T-cell (primary cell): ENCODE results near the gene PEMT. TPM values are rescaled to one million over a fixed set of nuclear protein-coding genes. Genes with fewer than 3 reads are reported as not detected.

ENCODE experiments used
- ATAC-seq, 4 experiments: fragments of 200-7000 bp in 3 of 4; fragments of 150-1000 bp in 1 of 4; cut with Tn5 transposase; replicated peaks in 1 of 4; 1 replicate in 3 of 4; 2 replicates in 1 of 4; pipeline ENCODE4 v1.10.0; 2021; ENCODE audit warnings: moderate library complexity in 3 of 4, mild to moderate bottlenecking in 2 of 4, moderate number of reproducible peaks in 1 of 4
- CTCF ChIA-PET, 2 donors: fragments of 300-600 bp; sonication (Branson Sonifier 250); formaldehyde crosslinking; loops; one replicate each; lab custom pipeline; 2022; ENCODE audit warnings: antibody characterized with exemption in 2 of 2; lab: Charles Lee
- POLR2A ChIA-PET, 2 donors: fragments of 300-600 bp; sonication (Branson Sonifier 250); formaldehyde crosslinking; loops; one replicate each; lab custom pipeline; 2022; ENCODE audit warnings: antibody characterized with exemption in 2 of 2; lab: Charles Lee
- DNase-seq, 35 experiments: peaks; one replicate each; pipeline versions ENCODE4 v3.0.0 to v3.0.0-alpha.2; 2013 to 2023
- H3K27ac ChIP-seq: one replicate; pipeline ENCODE4 v1.5.1; 2013; ENCODE audit warnings: low read length
- H3K27me3 ChIP-seq, 2 experiments: replicated peaks in 1 of 2; 1 replicate in 1 of 2; 2 replicates in 1 of 2; pipeline versions ENCODE4 v1.6.1 to v1.7.0; 2013; ENCODE audit warnings: low read length in 1 of 2, mixed read lengths in 1 of 2; ENCODE audit not compliant: control insufficient read depth in 2 of 2, insufficient read depth in 2 of 2; ENCODE audit errors: extremely low read depth in 1 of 2
- H3K36me3 ChIP-seq, 2 donors: 1 replicate in 1 of 2; 2 replicates in 1 of 2; pipeline versions ENCODE4 v1.6.1 to v1.7.0; 2013; ENCODE audit warnings: low read length in 1 of 2; ENCODE audit not compliant: control insufficient read depth in 2 of 2, insufficient read depth in 1 of 2; ENCODE audit errors: extremely low read depth in 1 of 2
- H3K4me1 ChIP-seq, 2 experiments: 1 replicate in 1 of 2; 2 replicates in 1 of 2; pipeline versions ENCODE4 v1.6.1 to v1.7.0; 2013; ENCODE audit warnings: low read length in 2 of 2, mixed read lengths in 1 of 2; ENCODE audit not compliant: insufficient read depth in 2 of 2, control insufficient read depth in 1 of 2; ENCODE audit errors: extremely low read depth in 1 of 2
- H3K4me3 ChIP-seq, 2 donors: 1 replicate in 1 of 2; 2 replicates in 1 of 2; pipeline versions ENCODE4 v1.5.1 to v1.7.0; 2013; ENCODE audit warnings: mild to moderate bottlenecking in 2 of 2, low read length in 1 of 2, moderate library complexity in 1 of 2; ENCODE audit not compliant: control insufficient read depth in 1 of 2; ENCODE audit errors: extremely low read depth in 1 of 2
- H3K9me3 ChIP-seq: 2 replicates; pipeline ENCODE4 v1.7.0; 2013
- H3K27ac Mint-ChIP-seq, 2 donors: one replicate each; pipeline ENCODE4 v1.8.0; 2020 to 2021; ENCODE audit warnings: mild to moderate bottlenecking in 2 of 2, mixed read lengths in 2 of 2
- H3K27me3 Mint-ChIP-seq, 2 donors: one replicate each; pipeline ENCODE4 v1.8.0; 2021 to 2022; ENCODE audit warnings: mixed read lengths in 2 of 2
- H3K36me3 Mint-ChIP-seq: one replicate; pipeline ENCODE4 v1.8.0; 2021; ENCODE audit warnings: mixed read lengths
- H3K4me1 Mint-ChIP-seq, 3 donors: one replicate each; pipeline ENCODE4 v1.8.0; 2020 to 2022; ENCODE audit warnings: mixed read lengths in 3 of 3, mild to moderate bottlenecking in 1 of 3
- H3K4me3 Mint-ChIP-seq, 3 donors: one replicate each; pipeline ENCODE4 v1.8.0; 2020 to 2022; ENCODE audit warnings: mild to moderate bottlenecking in 3 of 3, mixed read lengths in 3 of 3, moderate library complexity in 3 of 3
- H3K9me3 Mint-ChIP-seq, 3 donors: one replicate each; pipeline ENCODE4 v1.8.0; 2020 to 2022; ENCODE audit warnings: mixed read lengths in 3 of 3
- WGBS: methylation state at CpG from one replicate; pipeline ENCODE4 v1.1.5; 2013; ENCODE audit warnings: missing lambda C conversion rate; ENCODE audit not compliant: insufficient coverage; 5-methylcytosine and 5-hydroxymethylcytosine counted together
- total RNA-seq, 35 experiments: library from RNA in 6 of 35; stranded (reverse) in 6 of 35; fragments of 120-200 nt in 1 of 35; gene quantifications; one replicate each; pipeline versions ENCODE4 v1.2.1 to v1.2.4 and lab custom pipeline; 2013 to 2026

Gene PEMT
- total RNA-seq, 5 donors from 2014 or later (not counting 1 experiment from before 2014, with no cell fraction given) = 13.3 to 25.8 (median 14.6) TPM

- no peaks in the 10 kb centered on the region for H3K4me1 ChIP-seq
- H3K4me1 Mint-ChIP-seq = no peaks in the 10 kb centered on the region
- H3K9me3 ChIP-seq = no peaks in the 10 kb centered on the region
- DNase-seq = no peak
- H3K4me3 Mint-ChIP-seq = no peak overlapping the region
- POLR2A ChIA-PET = no interaction called here
- no peaks in the 10 kb centered on the region for H3K36me3 ChIP-seq
- no peaks in the 10 kb centered on the region for H3K27me3 Mint-ChIP-seq
- no peak overlapping the region for H3K4me3 ChIP-seq
- CTCF ChIA-PET = no interaction called here
- H3K9me3 Mint-ChIP-seq = no peaks in the 10 kb centered on the region
- ATAC-seq = no peak
- H3K27me3 ChIP-seq = no peaks in the 10 kb centered on the region
- WGBS = 86% methylated on average over 5 of the region's 7 CpGs
- H3K27ac Mint-ChIP-seq = no peak overlapping the region
- H3K36me3 Mint-ChIP-seq = no peaks in the 10 kb centered on the region
- no peak overlapping the region for H3K27ac ChIP-seq
Measured at GRCh38 chr17:17606416-17607000, 15.0 kb upstream of the PEMT start.

DNA sequence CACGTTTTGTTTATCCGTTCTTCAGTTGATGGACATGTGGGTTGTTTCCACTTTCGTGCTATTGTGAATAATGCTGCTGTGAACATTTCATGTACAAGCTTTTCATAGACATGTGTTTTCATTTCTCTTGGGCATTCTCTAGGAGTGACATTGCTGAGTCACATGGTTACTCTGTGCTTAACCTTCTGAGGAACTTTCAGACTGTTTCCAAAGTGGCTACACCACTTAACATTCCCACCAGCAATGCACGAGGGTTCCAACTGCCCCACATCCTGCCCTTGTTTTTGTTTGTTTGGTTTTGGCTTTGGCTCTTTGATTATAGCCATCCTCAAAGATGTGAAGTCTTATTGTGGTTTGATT lies 14.2 kb upstream of the PEMT start:
- ChIA-PET POLR2A (no interaction called here), CTCF (no interaction called here)
- no peak overlapping the region for H3K4me3 Mint-ChIP-seq
- H3K27me3 Mint-ChIP-seq = no peaks in the 10 kb centered on the region
- H3K27ac Mint-ChIP-seq = no peak overlapping the region
- Histone ChIP-seq H3K4me3 (no peak overlapping the region), H3K27me3 (no peaks in the 10 kb centered on the region), H3K4me1 (no peaks in the 10 kb centered on the region), H3K27ac (no peak overlapping the region), H3K9me3 (no peaks in the 10 kb centered on the region), H3K36me3 (no peaks in the 10 kb centered on the region)
- H3K4me1 Mint-ChIP-seq = no peaks in the 10 kb centered on the region
- no peaks in the 10 kb centered on the region for H3K36me3 Mint-ChIP-seq
- no peak for DNase-seq
- no peak for ATAC-seq
- WGBS = no CpG with 5 or more reads among the region's 4 CpGs
- no peaks in the 10 kb centered on the region for H3K9me3 Mint-ChIP-seq

DNA sequence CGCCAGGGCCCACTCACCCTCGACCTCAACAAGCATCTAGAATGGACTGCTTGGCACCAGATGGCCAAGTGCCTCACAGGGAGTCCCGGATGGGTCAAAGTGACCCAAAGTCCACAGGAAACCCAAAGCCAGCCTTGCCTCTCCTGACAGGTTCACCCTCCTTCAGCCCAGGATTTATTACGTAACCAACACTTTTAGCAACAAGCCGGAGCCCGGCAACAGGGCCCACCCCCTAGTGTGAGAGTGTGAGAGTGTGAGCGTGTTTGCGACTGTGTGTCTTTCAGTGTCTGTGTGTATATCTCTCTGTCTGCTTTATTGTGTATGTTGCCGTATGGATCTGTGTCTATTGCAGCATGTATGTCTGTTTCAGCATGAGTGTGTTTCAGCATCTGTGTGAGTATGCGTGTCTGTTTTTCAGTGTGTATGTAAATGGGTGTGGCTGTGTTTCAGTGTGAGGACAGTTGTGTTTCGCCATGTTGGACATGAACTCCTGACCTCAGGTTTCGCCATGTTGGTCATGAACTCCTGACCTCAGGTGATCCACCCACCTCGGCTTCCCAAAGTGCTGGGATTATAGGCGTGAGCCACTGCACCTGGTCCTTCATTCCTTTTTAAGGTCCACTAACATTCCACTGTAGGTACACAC lies 13.7 kb upstream of the PEMT start:
- no peaks in the 10 kb centered on the region for H3K36me3 Mint-ChIP-seq
- H3K4me3 Mint-ChIP-seq = no peak overlapping the region
- no peaks in the 10 kb centered on the region for H3K4me1 Mint-ChIP-seq
- H3K27me3 ChIP-seq = no peaks in the 10 kb centered on the region
- no peaks in the 10 kb centered on the region for H3K9me3 Mint-ChIP-seq
- DNase-seq (no peak), ATAC-seq (no peak)
- 81% methylated on average over 10 of the region's 14 CpGs for WGBS
- H3K4me3 ChIP-seq = no peak overlapping the region
- H3K27ac ChIP-seq = no peak overlapping the region
- ChIA-PET CTCF (no interaction called here), POLR2A (no interaction called here)
- no peaks in the 10 kb centered on the region for H3K27me3 Mint-ChIP-seq
- H3K36me3 ChIP-seq = no peaks in the 10 kb centered on the region
- H3K4me1 ChIP-seq = no peaks in the 10 kb centered on the region
- H3K27ac Mint-ChIP-seq = no peak overlapping the region
- no peaks in the 10 kb centered on the region for H3K9me3 ChIP-seq

GRCh38 chr17:17603895-17604225 lies 12.4 kb upstream of the PEMT start:
- H3K27ac Mint-ChIP-seq = no peak overlapping the region
- no peaks in the 10 kb centered on the region for H3K9me3 Mint-ChIP-seq
- no peaks in the 10 kb centered on the region for H3K27me3 Mint-ChIP-seq
- Histone ChIP-seq H3K36me3 (no peaks in the 10 kb centered on the region), H3K4me3 (no peak overlapping the region), H3K4me1 (no peaks in the 10 kb centered on the region), H3K9me3 (no peaks in the 10 kb centered on the region), H3K27ac (no peak overlapping the region), H3K27me3 (no peaks in the 10 kb centered on the region)
- DNase-seq (no peak), ATAC-seq (no peak)
- CTCF ChIA-PET = no interaction called here
- H3K36me3 Mint-ChIP-seq = no peaks in the 10 kb centered on the region
- no peaks in the 10 kb centered on the region for H3K4me1 Mint-ChIP-seq
- no peak overlapping the region for H3K4me3 Mint-ChIP-seq
- POLR2A ChIA-PET = no interaction called here
- WGBS = no CpG with 5 or more reads among the region's 1 CpG

DNA sequence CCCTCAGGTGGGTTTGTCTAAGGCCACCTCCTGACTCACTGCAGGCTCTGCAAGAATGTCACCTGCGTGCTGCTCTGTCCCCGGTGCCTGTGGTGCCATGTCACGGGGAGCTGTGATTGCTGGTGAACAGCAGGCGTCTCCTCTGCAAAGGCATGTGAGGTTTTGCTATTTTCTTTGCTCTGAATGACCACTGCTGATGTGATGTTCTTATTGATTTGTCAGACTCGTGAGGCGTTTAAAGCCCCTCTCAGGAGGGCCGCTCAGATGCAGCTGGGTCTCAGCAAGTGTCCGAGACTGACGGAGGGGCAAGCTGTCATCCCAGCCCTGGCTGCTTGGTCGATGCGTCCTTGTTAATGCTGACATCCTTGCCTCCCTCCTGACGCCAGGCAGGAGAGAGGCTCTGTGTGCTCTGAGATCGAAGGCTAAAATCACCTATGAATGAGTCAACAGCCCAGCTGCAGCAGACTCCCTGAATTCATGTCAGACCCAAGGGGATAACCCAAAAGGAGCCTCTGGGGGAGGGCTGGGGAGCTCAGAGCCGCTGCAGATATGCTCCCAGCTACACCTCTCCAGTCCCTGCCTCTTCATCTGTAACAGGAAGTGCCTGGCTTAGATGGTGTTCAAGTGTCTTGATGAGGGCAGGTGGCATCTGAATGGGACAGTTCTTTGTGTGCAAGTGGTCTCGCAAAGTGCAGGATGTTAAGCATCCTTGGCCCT lies 11.8 kb upstream of the PEMT start:
- 89% methylated on average over 13 of the region's 15 CpGs for WGBS
- no peak overlapping the region for H3K4me3 ChIP-seq
- Mint-ChIP-seq H3K9me3 (no peaks in the 10 kb centered on the region), H3K4me3 (no peak overlapping the region), H3K36me3 (no peaks in the 10 kb centered on the region), H3K4me1 (no peaks in the 10 kb centered on the region), H3K27me3 (no peaks in the 10 kb centered on the region), H3K27ac (no peak overlapping the region)
- no peaks in the 10 kb centered on the region for H3K4me1 ChIP-seq
- no peak for ATAC-seq
- POLR2A ChIA-PET = no interaction called here
- H3K9me3 ChIP-seq = no peaks in the 10 kb centered on the region
- CTCF ChIA-PET = no interaction called here
- no peak for DNase-seq
- no peaks in the 10 kb centered on the region for H3K27me3 ChIP-seq
- no peak overlapping the region for H3K27ac ChIP-seq
- H3K36me3 ChIP-seq = no peaks in the 10 kb centered on the region

DNA sequence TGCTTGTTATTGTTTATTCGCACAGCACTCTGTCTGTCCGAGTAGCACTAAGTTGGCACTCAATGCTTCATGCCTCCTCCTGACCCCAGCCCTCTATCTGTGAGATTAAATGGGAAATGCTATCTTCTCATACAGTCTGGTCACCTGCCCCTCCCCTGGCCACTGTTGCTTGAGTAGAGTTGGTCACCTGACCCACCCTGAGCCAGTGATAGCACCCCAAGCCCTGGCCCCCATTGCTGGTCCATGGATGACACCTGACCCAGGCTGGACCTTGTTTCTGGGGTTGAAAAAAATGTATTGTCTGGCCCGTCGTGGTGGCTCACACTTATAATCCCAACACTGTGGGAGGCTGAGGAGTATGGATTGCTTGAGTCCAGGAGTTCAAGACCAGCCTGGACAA lies 8.5 kb upstream of the PEMT start:
- Histone ChIP-seq H3K36me3 (no peaks in the 10 kb centered on the region), H3K27me3 (no peaks in the 10 kb centered on the region), H3K4me1 (no peaks in the 10 kb centered on the region), H3K4me3 (no peak overlapping the region), H3K9me3 (no peaks in the 10 kb centered on the region), H3K27ac (no peak overlapping the region)
- Mint-ChIP-seq H3K36me3 (no peaks in the 10 kb centered on the region), H3K4me1 (no peaks in the 10 kb centered on the region), H3K4me3 (no peak overlapping the region), H3K9me3 (no peaks in the 10 kb centered on the region), H3K27ac (no peak overlapping the region), H3K27me3 (no peaks in the 10 kb centered on the region)
- ChIA-PET CTCF (no interaction called here), POLR2A (interaction anchor here in 1 of 2 donors (0.7 kb wide), 1 partner anchor 359 kb away, joined by 4 read pairs; no protein-coding TSS in a partner anchor)
- ATAC-seq (no peak), DNase-seq (no peak)
- WGBS = no CpG with 5 or more reads among the region's 4 CpGs
